Astrocyte of the spinal cord (primary cell): Measurements from ENCODE around the gene ZBTB21.
"Not testable (repeated sequence)": the region's sequence is repeated elsewhere in the genome, so short reads cannot be mapped to it uniquely, and the experiment has no call there.

Source experiments
- DNase-seq: peaks from one replicate; pipeline ENCODE4 v3.0.0; 2011; ENCODE audit warnings: low read depth, low spot score
- H3K4me3 ChIP-seq: 2 replicates; pipeline ENCODE4 v1.5.1; 2011; ENCODE audit warnings: low read depth, mild to moderate bottlenecking, low read length, moderate library complexity
- CTCF ChIP-seq: IDR thresholded peaks from 2 replicates; pipeline ENCODE4 v1.5.1; 2012; ENCODE audit warnings: low read depth, mild to moderate bottlenecking, low read length, inconsistent platforms
- in situ Hi-C: cut with HindIII; loops from 2 replicates; pipeline ENCODE4 v1.10.0; 2017; ENCODE audit warnings: low sequenced_read_pairs

ZBTB21 gene

GRCh38 chr21:42000908-42001307 is 9.3 kb downstream of the ZBTB21 start:
- H3K4me3 ChIP-seq: no peak overlapping the region
- in situ Hi-C loops: no loop called here
- no peak for DNase-seq
- TF ChIP-seq CTCF: no peak

- in situ Hi-C loops: no loop called here
Measured at GRCh38 chr21:41997657-41998056, 12.5 kb downstream of the ZBTB21 start.

GRCh38 chr21:41995577-41995976 is 14.6 kb downstream of the ZBTB21 start:
- no peak for TF ChIP-seq CTCF
- no peak for DNase-seq
- in situ Hi-C loops: no loop called here
- H3K4me3 ChIP-seq: no peak overlapping the region

More at GRCh38 chr21:41997657-41998056, 12.5 kb downstream of the ZBTB21 start:
- TF ChIP-seq CTCF: no peak
- no peak overlapping the region for H3K4me3 ChIP-seq
- DNase-seq: no peak

GRCh38 chr21:41994613-41995012 is 15.5 kb downstream of the ZBTB21 start:
- DNase-seq, H3K4me3 ChIP-seq, in situ Hi-C loops: not testable (repeated sequence)

GRCh38 chr21:41993744-41994143 is 16.4 kb downstream of the ZBTB21 start:
- in situ Hi-C loops: no loop called here
- H3K4me3 ChIP-seq: no peak overlapping the region
- DNase-seq: peak; percentile 76
- no peak for TF ChIP-seq CTCF

- no peak for DNase-seq
- no peak for TF ChIP-seq CTCF
- in situ Hi-C loops: no loop called here
- H3K4me3 ChIP-seq: no peak overlapping the region
Measured at GRCh38 chr21:41992576-41992975, 17.6 kb downstream of the ZBTB21 start.

DNA sequence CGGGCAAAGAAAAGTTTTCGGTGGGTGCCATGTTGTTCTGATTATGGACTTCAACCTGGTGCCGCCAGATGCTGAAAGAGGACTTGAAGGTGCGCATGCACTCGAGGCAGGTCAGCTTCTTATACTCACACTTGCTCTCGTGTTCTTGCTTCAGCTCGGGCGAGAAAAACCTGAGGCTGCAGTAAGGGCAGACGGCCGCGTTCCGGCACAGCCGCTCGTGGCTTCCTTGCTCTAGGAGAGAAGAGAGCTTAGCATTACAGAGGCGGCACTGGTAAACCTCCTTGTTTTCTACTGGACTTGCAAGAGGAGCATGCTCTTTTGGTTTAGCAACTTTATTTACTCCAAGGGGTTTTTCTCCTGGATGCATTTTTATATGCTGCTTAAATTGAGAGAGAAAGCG is 18.5 kb downstream of the ZBTB21 start:
- no peak overlapping the region for H3K4me3 ChIP-seq
- no peak for DNase-seq
- in situ Hi-C loops: no loop called here
- no peak for TF ChIP-seq CTCF
